Islet precursor cell (in vitro differentiated cells): ENCODE results near the gene KLLN.
"Not testable (repeated sequence)": the region's sequence is repeated elsewhere in the genome, so short reads cannot be mapped to it uniquely, and the experiment has no call there.

ENCODE experiments used
- DNase-seq: peaks from one replicate; pipeline ENCODE4 v3.0.0-alpha.2; 2018

Gene KLLN

DNA sequence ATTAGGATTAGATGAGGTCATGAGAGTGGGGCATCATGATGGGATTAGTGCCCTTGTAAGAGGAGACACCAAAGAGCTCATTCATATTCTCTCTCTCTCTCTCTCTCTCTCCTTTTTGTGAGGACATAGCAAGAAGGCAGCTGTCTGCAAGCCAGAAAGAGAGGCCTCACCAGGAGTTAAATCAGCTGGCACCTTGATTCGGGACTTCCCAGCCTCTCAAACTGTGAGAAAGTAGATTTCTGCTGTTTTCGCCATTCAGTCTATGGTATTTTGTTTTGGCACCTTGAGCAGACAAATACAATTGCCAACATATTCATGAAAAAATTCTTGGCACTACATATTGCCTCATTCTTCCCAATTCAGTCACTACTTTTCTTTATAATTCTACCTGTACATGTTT is 24.7 kb downstream of the KLLN start:
- no peak for DNase-seq

DNA sequence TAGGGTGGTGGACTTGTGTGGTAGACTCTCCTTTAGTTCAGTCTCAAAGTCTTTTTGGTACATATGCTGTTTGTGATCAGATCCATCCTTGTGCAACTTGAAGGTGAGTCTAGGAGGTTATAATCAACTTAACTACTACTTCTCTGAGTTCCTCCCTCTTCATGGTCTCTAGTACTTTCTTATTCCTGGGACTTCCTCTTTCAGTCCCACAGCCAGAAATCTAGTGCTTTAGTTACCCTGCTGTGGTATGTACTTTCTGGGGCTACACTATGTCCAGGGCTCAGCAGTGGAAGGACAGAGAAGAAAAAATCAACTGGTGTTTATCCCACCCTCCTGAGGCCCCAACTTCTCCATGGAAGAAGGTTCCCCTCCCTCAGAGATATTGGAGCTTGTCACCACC is 25.9 kb downstream of the KLLN start:
- DNase-seq, result no peak

DNA sequence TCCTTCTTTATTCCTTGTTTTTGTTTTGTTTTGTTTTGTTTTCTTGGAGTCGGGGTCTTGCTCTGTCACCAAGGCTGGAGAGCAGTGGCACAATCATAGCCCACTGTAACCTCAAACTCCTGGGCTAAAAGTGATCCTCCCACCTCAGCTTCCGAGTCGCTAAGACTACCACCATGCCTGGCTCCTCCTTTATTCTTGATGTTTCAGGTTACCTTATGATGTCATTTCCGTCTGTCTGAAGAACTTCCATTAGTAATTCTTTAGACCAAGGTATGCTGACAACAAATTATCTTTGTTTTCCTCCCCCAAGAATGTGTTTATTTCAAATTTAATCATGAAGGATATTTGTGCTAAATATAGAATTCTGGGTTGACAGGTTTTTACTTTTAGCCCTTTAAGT is 27.2 kb downstream of the KLLN start:
- no peak for DNase-seq

DNA sequence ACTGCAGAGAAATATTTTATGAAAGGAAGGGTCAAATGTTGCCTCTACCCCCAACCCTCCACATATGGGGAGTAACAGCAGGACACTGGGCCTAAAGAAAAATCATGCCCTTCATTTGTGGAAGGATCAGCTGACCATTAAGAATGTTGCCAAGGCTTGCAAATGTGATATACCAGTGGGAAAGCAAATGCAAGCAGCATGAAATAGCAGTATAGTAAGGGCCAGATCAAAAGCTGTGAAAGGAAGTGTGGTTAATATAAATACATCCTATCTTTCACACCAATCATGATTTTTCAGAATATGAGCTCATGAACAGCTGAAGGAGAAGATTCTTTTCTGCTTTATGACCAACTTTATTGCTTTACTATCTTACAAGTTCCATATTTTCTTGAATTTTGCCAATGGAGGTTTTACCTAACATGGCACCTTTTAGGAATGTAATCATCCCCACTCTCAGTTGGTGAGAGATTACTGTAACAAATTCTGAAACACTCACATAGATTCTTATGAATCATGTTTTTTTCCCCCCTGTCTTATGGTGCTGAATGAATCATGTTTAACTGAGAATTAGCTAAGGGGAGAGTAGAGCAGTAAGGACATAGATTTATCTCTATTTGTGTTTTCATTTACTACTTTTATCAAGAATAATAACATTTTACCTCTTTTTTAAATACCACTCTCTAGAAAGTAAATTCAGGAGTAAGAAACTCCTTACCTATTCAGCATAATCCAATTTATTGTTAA is 33.2 kb downstream of the KLLN start:
- no peak for DNase-seq

DNA sequence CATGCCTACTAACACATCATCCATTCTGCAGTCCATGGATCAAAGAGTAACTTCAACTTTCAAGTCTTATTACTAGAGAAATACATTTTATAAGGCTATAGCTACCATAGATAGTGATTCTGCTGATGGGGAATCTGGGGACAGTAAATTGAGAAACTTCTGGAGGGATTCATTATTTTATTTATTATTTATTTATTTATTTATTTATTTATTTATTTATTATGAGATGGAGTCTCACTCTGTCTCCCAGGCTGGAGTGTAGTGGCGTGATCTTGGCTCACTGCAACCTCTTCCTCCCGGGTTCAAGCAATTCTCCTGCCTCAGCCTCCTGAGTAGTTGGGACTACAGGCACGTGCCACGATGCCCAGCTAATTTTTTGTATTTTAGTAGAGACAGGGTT is 34.3 kb downstream of the KLLN start:
- not testable (repeated sequence) for DNase-seq

DNA sequence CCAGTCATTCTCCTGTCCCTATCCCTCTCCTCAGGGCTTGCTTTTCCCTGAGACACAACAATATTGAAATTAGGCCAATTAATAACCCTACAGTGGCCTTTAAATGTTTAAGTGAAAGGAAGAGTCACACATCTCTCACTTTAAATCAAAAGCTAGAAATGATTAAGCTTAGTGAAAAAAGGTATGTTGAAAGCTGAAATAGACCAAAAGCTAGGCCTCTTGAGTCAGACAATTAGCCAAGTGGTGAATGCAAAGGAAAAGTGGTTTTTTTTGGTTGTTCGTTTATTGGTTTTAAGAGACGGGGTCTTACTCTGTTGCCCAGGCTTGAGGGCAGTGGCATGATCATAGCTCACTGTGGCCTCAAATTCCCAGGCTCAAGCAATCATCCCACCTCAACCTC is 35.7 kb downstream of the KLLN start:
- DNase-seq, result no peak

DNA sequence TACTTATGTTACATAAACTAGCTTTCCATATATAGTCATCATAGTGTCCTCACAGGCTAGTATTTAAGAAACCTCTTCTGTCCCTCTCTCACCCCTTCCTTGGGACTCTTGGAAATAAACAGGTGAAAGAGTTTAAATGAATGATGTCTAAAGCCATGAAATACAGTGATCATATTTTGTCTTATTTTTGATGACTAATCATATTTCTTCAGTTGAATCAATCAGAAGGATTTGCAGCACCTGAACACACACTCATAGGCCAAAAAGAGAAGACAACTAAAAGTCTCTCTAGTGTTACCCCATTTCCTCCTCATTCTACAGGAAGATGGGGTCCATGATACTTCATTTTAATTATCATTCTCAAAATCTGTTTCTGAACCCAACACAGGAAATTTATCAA is 36.7 kb downstream of the KLLN start:
- DNase-seq, result no peak

DNA sequence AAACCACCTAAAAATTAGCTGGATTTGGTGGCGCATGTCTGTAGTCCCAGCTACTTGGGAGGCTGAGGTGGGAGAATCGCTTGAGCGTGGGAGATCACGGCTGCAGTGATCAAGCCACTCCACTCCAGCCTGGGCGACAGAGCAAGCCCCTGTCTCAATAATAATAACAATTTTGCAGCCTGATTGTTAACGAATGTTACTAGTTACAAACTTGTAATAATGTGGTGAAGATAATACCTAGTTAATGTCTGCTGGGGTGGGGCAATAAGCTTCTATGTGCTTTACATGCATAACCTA is 44.1 kb downstream of the KLLN start:
- no peak for DNase-seq

DNA sequence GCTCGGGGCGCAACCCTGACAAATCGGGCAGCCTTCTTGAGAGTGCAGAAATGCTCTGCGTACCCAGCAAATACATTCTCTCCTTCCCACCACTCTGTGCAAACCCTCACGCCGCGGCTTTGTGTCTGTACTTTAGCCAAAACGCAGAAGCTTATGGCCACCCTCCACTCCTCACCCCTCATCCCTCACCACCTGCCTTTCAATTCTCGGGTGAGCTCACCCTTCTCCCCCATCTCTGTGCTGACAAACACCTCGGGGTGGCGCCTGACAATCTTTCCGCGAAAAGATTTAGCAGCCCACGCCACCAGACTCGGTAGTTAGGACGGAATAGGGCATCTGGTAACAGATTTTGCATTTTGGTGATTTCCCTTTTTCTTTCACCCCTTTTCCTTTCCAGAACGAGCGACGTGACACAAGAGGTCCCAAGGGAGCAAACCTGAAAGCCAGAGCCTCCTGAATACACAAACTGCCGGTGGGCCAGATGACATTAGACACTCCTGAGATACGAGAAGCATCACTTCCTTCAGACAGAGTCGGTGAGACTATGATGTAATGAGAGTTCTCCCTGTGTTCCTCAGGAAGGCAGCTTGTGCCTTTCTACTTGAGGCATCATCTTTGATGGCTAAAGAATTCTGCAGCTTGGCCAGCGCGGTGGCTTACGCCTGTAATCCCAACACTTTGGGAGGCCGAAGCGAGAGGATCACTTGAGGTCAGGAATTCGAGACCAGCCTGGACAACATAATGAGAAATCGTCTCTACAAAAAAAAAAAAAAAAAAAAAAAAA is 44.6 kb downstream of the KLLN start:
- DNase-seq, result peak; percentile 50

DNA sequence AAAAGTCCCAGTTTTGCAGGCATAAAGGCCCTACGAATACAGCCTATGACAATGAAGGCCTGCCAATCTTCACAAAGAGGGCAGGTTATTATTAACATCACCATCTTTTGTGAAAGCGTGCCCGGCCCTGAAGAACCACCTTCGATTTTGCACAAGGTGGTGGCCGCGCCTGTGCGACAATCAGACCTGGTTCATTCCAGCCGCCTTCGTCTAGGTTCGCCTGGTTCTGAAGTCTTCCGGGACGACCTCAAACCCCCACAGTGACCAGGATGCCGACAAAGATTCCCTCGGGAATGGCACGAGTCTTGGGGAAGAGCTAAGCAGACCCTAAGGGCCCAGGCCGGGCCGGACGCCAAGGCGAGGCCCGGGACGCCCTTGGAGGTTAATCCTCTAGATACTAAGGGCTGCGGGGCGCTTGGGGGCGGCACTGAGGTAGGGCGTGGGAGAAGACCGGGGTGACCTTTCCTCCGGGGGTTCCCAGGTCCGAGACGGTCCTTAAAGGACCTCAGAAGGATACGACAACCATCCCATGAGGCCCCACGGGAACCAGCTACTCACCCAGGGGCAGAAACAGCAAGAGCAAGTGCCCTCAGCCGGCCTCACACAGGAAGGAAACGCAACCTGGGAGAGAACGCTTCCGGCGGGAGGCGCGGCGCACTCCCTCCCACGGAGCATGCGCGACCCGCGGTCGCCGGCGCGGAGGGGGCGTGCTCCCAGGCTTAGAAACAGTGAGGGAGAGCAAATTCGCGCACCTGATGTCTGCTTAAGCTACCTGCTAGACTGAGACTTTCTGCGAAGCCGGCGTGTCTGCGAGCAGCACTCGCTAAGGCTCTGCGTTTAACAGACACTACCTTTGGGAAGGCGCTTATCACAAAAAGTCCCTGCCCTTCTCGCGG is 45.5 kb downstream of the KLLN start, which contains the start of gene ATAD1:
Gene ATAD1, minus strand, starts transcription at position 618 of the 896 bp plus-strand sequence. CDS start 3,627 bp downstream, outside the sequence.
- DNase-seq, result peak; percentile 95

DNA sequence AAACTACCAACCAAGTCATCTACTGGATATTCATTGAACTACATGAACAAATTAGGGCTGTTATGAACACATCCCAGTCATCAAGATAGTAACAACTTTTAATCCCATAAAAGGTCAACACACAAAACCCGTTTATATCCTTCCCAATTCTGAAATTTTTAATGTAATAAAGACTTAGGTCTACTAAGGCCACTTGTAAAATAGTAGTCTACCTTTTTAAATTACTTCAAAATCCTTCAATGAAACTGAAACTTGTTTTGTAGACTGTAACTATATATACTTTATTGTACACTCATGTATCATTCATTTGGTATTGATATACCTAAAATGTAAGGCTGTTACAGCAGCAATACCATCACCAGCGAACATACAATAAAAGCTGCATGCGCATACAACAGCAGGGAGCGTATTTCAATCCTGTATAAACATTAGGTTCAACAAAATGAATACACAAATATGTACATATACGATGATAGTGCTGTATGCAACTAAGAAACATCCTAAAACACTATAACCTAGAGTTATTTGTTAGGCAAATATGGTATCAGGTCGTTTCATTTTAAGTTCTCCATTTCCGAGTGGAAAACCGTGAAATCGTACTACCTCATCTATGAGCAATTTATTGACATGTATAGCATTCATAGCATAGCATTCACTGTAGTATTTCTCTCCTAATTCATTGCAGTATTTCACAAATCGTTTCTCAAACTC is 46.3 kb downstream of the KLLN start:
- no peak for DNase-seq

DNA sequence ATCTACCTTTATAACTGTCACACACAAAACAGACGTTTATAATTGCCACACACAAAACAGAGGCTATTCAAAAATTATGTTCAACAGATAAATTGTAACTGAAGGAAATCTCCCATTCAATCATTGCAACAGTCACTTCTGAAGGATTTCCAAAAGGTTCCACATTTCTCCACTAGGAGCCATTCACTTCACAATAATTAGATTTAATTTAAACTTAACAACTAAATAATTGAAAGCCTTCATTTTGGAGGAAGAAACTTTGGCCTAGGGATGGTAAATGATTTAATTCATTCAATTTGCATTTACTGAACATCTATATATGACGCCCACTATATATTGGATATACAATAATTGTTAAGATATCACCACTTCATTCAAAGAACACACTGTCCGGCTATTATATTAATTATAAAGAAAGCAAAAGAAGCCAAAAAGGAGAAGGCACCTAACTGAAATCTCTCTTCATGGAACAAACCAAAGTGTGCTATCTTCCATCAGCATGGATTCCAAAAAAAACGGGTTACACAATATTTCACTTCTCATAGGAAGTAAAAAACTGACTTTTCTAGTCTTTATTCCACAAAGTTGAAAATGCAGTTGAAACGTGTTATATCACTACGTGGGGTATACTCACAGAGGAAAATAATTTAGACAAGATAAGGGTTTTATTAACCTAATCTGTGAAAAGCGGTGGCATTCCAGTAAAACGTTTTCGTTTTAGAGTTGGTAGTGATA is 47.0 kb downstream of the KLLN start:
- no peak for DNase-seq
